ENCODE measurements around the gene SPATA46.

Gene SPATA46

DNA sequence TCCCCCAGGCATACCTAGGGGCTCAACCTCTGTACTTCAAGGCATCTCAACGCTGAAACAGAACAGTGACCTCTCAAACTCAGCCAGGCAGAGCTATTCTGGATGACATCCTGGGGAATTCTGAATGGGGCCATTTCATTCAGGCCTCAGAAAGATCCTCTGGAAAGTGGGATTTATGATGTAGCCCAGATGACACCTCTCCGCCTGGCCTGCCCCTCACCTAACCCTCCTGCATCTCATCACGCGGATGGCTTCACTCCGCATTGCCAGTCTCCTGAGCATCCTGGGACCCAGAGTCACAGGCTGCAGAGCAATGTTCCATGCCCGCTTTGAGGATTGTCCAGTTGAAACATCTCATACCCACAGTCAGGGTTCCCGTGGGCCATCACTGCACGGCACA lies 1.2 kb downstream of the SPATA46 start:
- TF ChIP-seq, protein P1, sequence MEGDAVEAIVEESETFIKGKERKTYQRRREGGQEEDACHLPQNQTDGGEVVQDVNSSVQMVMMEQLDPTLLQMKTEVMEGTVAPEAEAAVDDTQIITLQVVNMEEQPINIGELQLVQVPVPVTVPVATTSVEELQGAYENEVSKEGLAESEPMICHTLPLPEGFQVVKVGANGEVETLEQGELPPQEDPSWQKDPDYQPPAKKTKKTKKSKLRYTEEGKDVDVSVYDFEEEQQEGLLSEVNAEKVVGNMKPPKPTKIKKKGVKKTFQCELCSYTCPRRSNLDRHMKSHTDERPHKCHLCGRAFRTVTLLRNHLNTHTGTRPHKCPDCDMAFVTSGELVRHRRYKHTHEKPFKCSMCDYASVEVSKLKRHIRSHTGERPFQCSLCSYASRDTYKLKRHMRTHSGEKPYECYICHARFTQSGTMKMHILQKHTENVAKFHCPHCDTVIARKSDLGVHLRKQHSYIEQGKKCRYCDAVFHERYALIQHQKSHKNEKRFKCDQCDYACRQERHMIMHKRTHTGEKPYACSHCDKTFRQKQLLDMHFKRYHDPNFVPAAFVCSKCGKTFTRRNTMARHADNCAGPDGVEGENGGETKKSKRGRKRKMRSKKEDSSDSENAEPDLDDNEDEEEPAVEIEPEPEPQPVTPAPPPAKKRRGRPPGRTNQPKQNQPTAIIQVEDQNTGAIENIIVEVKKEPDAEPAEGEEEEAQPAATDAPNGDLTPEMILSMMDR (IDR thresholded peaks at IDR 0.05; ENCODE audit: poor library complexity, severe bottlenecking), result no peak
- Histone ChIP-seq H3K4me3 (ENCODE audit: severe bottlenecking) (no peak overlapping the region), H3K36me3 (ENCODE audit: low read depth) (no peaks in the 10 kb centered on the region), H3K9me3 (ENCODE audit: severe bottlenecking) (no peaks in the 10 kb centered on the region), H3K27ac (ENCODE audit: poor library complexity, severe bottlenecking) (no peak overlapping the region), H3K4me1 (ENCODE audit: insufficient read depth, poor library complexity, severe bottlenecking) (peaks cover 19% of the 10 kb centered on the region), H3K27me3 (ENCODE audit: insufficient read depth, poor library complexity, severe bottlenecking) (no peaks in the 10 kb centered on the region)
- DNase-seq (ENCODE audit: low spot score) (no peak), ATAC-seq (ENCODE audit: low read depth) (no peak)

DNA sequence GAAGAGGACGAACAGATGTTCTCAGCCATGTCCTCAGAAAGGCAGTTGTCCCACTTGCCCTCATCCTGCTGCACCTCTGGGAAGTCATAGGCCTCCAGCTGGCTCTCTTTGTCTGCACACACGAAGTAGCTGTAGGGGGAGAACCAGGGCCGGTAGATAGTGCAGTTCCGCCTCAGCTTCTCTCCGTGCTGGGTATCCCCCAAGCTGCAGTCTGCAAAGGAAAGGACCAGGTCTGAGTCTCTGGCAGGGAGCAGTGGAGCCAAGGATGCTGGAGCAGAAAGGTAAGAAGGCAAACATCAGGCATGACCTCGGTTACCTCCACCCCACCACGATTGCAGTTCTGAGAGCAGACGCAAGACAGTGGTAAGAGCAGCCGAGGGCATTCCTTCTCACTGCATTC lies 2.2 kb downstream of the SPATA46 start:
- ATAC-seq (ENCODE audit: low read depth), result no peak
- Histone ChIP-seq H3K4me3 (ENCODE audit: severe bottlenecking) (no peak overlapping the region), H3K27me3 (ENCODE audit: insufficient read depth, poor library complexity, severe bottlenecking) (no peaks in the 10 kb centered on the region), H3K27ac (ENCODE audit: poor library complexity, severe bottlenecking) (peak overlapping the region; percentile 46), H3K4me1 (ENCODE audit: insufficient read depth, poor library complexity, severe bottlenecking) (peaks cover 19% of the 10 kb centered on the region), H3K9me3 (ENCODE audit: severe bottlenecking) (no peaks in the 10 kb centered on the region), H3K36me3 (ENCODE audit: low read depth) (no peaks in the 10 kb centered on the region)
- DNase-seq (ENCODE audit: low spot score), result no peak
- TF ChIP-seq, protein P1 (IDR thresholded peaks at IDR 0.05; ENCODE audit: poor library complexity, severe bottlenecking), result no peak

DNA sequence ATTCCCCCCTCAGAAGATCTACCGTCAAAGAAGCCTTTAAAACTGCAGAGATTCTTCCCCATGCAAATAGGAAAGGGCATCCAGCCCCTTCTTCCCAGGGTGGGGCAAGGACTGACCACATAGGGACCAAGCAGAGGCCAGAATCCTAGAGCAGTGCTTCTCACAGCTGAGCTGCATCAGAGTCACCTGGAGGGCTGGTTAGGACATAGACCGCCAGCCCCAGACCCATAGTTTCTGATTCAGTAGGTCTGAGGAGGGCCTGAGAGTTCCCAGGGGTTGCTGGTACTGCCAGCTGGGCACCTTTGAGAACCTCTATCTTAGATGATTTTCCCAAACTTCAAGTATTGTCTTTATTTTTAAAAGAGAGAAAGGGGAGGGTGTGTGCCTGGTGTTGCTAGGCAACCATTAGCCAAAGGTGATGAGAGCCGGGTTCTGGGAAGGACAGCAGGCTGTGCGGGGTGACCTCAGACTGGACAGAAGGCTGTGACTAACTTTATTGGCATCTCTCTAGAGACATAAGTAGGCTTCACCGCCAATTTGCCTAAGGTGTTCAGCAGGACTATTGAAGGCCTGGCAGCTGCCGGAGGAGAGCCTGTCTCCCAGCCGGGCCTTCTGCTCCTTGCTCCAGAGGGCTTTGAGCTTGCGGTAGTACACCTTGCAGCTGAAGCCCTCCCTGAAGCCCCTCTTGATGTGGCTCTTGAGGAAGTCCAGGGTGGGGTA lies 3.0 kb downstream of the SPATA46 start:
- H3K36me3 ChIP-seq (ENCODE audit: low read depth), result no peaks in the 10 kb centered on the region
- H3K4me3 ChIP-seq (ENCODE audit: severe bottlenecking), result no peak overlapping the region
- no peaks in the 10 kb centered on the region for H3K27me3 ChIP-seq (ENCODE audit: insufficient read depth, poor library complexity, severe bottlenecking)
- ATAC-seq (ENCODE audit: low read depth) (peak; percentile 94), DNase-seq (ENCODE audit: low spot score) (peak; percentile 80)
- H3K4me1 ChIP-seq (ENCODE audit: insufficient read depth, poor library complexity, severe bottlenecking), result peaks cover 19% of the 10 kb centered on the region
- peak overlapping the region; percentile 46 for H3K27ac ChIP-seq (ENCODE audit: poor library complexity, severe bottlenecking)
- no peaks in the 10 kb centered on the region for H3K9me3 ChIP-seq (ENCODE audit: severe bottlenecking)
- TF ChIP-seq, protein P1 (IDR thresholded peaks at IDR 0.05; ENCODE audit: poor library complexity, severe bottlenecking), result no peak

DNA sequence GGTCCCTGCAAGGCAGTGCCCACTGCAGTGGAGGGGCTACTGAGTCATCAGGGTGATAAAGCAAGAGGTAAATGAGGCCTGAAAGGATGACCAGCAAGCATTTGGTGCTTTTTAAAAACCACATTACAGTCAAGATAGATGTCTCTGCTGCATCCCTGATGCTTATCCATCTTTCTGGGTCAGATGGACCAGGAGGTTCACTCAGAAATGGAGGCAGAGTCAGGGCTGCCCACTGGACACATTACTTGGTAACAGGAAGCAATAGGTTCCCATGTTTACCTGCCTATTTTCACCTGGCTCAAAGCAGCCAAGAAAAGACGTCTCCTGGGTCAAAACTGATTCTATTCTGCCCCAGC lies 3.6 kb downstream of the SPATA46 start:
- H3K9me3 ChIP-seq (ENCODE audit: severe bottlenecking), result no peaks in the 10 kb centered on the region
- DNase-seq (ENCODE audit: low spot score), result no peak
- H3K27me3 ChIP-seq (ENCODE audit: insufficient read depth, poor library complexity, severe bottlenecking), result no peaks in the 10 kb centered on the region
- H3K4me3 ChIP-seq (ENCODE audit: severe bottlenecking), result no peak overlapping the region
- peak overlapping the region; percentile 46 for H3K27ac ChIP-seq (ENCODE audit: poor library complexity, severe bottlenecking)
- no peak for ATAC-seq (ENCODE audit: low read depth)
- H3K4me1 ChIP-seq (ENCODE audit: insufficient read depth, poor library complexity, severe bottlenecking), result peaks cover 19% of the 10 kb centered on the region
- TF ChIP-seq, protein P1 (IDR thresholded peaks at IDR 0.05; ENCODE audit: poor library complexity, severe bottlenecking), result no peak
- H3K36me3 ChIP-seq (ENCODE audit: low read depth), result no peaks in the 10 kb centered on the region
